Measurements from ENCODE around the gene HERC2. TPM values are rescaled to one million over a fixed set of nuclear protein-coding genes. Genes with fewer than 3 reads are reported as not detected.
A peak's percentile ranks its signal among the peaks of the same experiment; 100 is the strongest.
"Not testable (repeated sequence)": the region's sequence is repeated elsewhere in the genome, so short reads cannot be mapped to it uniquely, and the experiment has no call there.

HERC2 gene
- total RNA-seq, 1 donor from 2014 or later: 31.7 TPM

DNA sequence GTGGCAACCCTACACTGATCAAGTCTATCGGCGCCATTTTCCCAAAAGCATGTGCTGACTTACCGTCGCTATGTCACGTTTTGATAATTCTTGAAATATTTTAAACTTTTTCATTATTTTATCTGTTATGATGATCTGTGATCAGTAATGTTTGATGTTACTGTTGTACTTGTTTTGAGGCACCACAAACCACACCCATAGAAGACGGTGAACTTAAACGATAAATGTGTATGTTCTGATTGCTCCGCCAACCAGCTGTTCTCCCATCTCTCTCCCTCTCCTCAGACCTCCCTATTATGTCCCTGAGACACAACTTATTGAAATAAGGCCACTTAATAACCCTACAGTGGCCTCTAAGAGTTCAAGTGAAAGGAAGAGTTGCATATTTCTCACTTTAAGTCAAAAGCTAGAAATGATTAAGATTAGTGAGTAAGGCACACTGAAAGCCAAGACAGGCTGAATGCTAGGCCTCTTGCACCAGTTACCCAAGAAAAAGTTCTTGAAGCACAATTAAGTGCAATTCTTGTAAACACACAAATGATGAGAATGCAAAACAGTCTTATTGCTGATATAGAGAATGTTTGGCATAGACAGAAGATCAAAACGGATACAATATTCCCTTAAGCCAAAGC is 184.5 kb downstream of the HERC2 start:
- ATAC-seq; DNase-seq (ENCODE audit: low spot score): not testable (repeated sequence)

GRCh38 chr15:28136236-28136904 is 185.6 kb downstream of the HERC2 start:
- DNase-seq (ENCODE audit: low spot score); ATAC-seq: not testable (repeated sequence)

DNA sequence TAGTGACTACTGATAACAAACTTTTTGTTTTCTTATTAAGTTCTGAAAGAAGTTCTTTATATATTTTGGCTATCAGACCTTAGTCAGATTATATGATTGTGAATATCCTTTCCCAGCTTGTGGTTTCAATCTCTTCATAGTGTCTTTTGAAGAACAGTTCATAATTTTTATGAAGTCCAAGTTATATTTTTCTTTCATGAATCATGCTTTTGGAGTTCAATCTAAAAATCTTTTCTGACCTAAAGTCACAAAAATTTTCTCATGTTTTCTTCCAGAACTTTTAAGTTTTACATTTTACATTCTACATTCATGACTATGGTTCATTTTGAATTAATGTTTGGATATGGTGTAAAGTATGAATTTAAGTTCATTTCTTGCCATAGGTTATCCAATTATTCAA is 188.7 kb downstream of the HERC2 start:
- ATAC-seq: no peak
- no peak for DNase-seq (ENCODE audit: low spot score)

GRCh38 chr15:28132524-28133275 is 189.3 kb downstream of the HERC2 start:
- no peak for ATAC-seq
- DNase-seq (ENCODE audit: low spot score): peak; percentile 33

DNA sequence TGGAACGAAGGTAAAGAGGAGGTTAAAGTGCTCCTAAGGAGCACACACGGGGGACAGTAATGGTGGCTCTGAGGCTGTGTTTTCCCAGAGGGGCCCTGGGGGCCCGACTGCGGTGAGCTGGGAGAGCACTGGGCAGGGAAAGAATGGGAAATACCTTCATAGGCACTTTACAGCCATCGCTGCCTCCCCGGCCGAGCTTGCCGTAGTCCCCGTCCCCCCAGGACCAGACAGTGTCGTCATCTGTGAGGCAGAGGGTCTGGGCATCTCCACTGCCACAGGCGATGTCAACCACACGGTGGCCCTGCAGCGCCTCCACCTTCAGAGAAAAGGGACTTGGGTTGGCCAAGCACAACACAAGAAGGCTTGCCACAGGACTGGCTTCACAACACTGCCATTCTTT is 190.0 kb downstream of the HERC2 start:
- DNase-seq (ENCODE audit: low spot score) (peak; percentile 15), ATAC-seq (no peak)

DNA sequence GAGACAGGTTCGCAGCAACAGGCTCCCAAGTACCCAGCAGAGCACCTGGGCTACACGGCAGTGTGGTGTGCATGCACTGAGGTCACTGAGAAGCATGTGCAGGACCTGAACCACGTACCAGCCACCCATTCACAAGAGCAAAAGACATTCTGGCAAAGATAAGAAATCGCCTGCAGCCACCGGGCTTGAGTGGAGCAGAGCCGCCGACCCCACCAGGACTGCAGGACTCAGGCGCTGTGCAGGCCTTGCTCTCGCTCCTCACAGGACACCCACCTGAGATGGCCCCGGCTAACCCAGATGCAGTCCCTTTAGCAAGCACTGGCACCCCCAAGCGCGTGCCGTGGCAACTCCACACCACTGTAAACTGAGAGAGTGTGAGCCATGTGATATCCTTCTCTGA is 190.6 kb downstream of the HERC2 start:
- DNase-seq (ENCODE audit: low spot score) (peak; percentile 29), ATAC-seq (no peak)

GRCh38 chr15:28130651-28131050 is 191.3 kb downstream of the HERC2 start:
- DNase-seq (ENCODE audit: low spot score): no peak
- no peak for ATAC-seq

- ATAC-seq: no peak
- DNase-seq (ENCODE audit: low spot score): no peak
These were observed 192.6 kb downstream of the HERC2 start for GRCh38 chr15:28129231-28129848.

- no peak for ATAC-seq
- DNase-seq (ENCODE audit: low spot score): no peak
These were observed 193.9 kb downstream of the HERC2 start for GRCh38 chr15:28128031-28128430.

DNA sequence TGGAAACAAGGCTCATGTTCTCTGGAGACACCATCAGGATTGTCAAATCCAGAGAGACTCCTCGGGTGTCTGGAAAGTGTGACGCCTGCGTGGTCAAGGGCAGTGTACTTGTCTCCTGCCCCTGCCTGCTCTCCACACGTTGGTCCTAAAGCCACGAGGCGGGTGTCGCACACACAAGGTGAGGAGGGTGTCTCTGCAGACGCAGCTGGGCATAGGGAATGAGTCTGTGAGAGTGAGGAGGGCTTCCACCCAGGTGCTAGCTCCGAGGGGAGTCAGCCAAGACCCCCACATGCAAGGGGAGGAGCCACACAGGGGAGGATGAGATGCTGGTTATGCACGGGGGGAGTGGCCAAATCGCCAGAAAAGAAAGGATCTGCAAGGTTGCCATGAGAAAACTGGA is 194.9 kb downstream of the HERC2 start:
- no peak for ATAC-seq

GRCh38 chr15:28125673-28126651 is 196.0 kb downstream of the HERC2 start:
- ATAC-seq (peak; percentile 60), DNase-seq (ENCODE audit: low spot score) (no peak)

More for the DNA sequence above, 194.9 kb downstream of the HERC2 start:
- DNase-seq (ENCODE audit: low spot score): no peak

GRCh38 chr15:28124841-28125240 is 197.1 kb downstream of the HERC2 start:
- DNase-seq (ENCODE audit: low spot score): no peak
- no peak for ATAC-seq

DNA sequence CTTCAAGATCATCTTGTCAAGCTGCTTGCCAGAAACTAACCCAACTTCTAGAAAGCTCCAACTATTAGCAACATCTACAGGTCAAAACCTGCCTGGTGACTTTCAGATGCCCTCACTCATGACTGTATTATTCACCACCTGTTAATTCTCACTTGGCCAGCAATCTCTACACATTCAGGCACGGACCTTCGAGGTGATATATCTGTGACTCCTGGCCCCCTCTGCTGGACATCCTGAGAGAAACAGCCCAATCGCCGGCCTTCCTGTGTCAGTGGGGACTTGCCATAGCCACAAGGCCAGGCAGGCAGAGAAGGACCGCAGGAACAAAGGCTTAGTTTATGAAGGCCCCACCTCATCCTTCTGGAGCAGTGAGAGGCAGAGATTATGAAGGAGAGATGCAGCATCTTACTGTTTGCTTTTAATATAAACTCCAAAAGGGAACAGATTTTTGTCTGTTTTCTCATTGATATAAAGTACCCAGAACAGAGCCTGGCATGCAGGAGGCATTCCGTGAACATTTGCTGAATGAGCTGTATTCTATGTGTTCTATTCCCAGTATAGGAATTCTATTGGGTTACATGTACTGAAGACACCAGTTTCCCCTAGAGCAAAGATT is 198.5 kb downstream of the HERC2 start:
- ATAC-seq: peak; percentile 93
- peak; percentile 66 for DNase-seq (ENCODE audit: low spot score)

DNA sequence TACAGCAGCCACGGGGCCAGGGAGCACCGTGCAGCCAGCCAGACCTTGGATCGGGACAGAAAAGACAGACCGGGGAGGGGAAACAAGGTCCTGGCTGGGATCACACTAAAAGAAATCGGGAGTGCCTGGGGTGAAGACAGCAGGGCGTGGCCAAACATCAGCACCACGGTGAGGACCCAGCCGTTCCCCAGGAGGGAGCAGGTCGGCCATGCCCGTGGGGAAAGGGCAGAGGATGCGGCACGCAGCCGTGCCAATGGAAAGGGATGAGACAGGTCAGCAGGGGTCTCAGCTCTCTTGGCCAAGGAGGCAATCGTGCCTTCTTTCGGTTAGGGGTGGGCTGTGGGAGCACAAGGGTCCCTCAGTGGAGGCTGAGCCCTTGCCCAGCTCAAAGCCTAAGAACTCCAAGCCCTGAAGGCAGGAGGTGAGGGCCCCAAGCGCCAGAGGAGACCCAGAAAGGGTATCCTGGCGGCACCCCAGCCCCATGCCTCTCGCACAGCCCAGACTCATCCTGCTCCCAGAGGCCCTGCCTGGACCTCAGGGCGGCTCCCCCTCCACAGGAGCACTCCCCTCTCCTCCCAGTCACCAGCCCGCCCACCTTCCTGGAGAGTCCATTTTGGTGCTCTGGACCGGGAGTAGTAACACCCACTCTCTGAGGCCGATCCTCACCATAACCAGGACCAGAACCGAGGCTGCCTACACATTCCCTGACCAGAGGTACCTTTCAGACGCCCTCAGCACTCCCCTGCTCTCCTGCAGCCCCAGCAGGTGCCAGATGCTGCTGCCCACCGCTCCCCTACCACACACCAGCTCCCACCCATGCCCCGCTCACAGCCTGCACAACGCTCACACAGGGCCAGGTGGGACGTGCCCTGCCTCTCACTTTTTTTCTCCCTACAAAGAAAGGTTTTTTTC is 199.7 kb downstream of the HERC2 start:
- DNase-seq (ENCODE audit: low spot score) (no peak), ATAC-seq (no peak)

DNA sequence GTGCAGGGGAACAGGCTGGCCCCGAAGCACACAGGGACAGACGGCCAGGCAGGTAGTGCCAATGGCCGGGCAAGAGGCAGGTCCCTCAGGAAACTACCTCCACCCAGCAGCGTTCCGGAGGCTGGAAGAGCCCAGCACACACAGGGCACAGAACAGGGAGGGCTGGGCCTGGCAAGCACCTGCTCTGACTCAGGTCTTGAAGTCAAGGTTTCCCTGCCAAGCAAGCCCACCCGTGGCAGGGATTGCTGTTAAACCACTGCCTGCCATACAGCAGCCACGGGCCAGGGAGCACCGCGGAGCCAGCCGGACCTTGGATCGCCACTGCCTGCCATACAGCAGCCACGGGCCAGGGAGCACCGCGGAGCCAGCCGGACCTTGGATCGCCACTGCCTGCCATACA is 200.4 kb downstream of the HERC2 start:
- not testable (repeated sequence) for ATAC-seq; DNase-seq (ENCODE audit: low spot score)

GRCh38 chr15:28120359-28120640 is 201.7 kb downstream of the HERC2 start:
- no peak for ATAC-seq
- no peak for DNase-seq (ENCODE audit: low spot score)

DNA sequence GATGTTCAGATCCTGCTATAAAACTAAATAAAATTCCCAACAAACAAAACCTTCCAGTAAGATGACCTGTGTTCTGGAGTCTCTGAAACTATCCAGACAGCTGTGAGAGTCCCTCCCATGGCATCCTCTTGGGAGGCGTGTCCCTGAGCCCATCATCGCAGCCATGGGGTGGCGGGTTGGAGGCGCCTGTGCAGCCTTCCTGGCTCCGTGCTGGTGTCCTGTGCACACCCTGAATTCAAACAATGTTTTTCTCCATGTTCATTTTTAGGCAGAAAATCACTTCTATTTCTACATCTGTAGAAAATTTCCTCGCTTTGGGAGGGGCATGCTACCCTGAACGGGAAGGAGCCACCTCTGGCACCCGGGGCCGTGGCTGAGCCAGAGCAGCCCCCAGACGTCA is 203.4 kb downstream of the HERC2 start:
- ATAC-seq: no peak
- no peak for DNase-seq (ENCODE audit: low spot score)

- DNase-seq (ENCODE audit: low spot score) (no peak), ATAC-seq (no peak)
These were observed 203.9 kb downstream of the HERC2 start for GRCh38 chr15:28118083-28118482.

- ATAC-seq: no peak
- DNase-seq (ENCODE audit: low spot score): no peak
These were observed 204.5 kb downstream of the HERC2 start for GRCh38 chr15:28117432-28117990.
